Heart right ventricle (tissue), 16 donors: Measurements from ENCODE around the gene SMIM11. TPM values are rescaled to one million over a fixed set of nuclear protein-coding genes. Genes with fewer than 3 reads are reported as not detected.

Experiments
- ATAC-seq, 8 donors: fragments of 200-7000 bp; cut with Tn5 transposase; one replicate each; pipeline ENCODE4 v1.9.1; 2020; ENCODE audit warnings: mild to moderate bottlenecking in 8 of 8, moderate library complexity in 8 of 8, moderate number of reproducible peaks in 1 of 8
- DNase-seq, 2 donors: peaks; one replicate each; pipeline ENCODE4 v3.0.0-alpha.2; 2020
- H3K27ac ChIP-seq, 10 donors: fragments of 200-600 bp; sonication (generic) in 2 of 10; one replicate each; pipeline versions ENCODE4 v1.5.0 to v1.8.0; 2020 to 2022; ENCODE audit warnings: mild to moderate bottlenecking in 3 of 10
- H3K27me3 ChIP-seq, 7 donors: fragments of 200-600 bp; one replicate each; pipeline ENCODE4 v1.8.0; 2021 to 2022; ENCODE audit warnings: mild to moderate bottlenecking in 2 of 7
- H3K36me3 ChIP-seq, 9 donors: fragments of 200-600 bp; sonication (generic) in 1 of 9; one replicate each; pipeline versions ENCODE4 v1.5.0 to v1.8.0; 2020 to 2022; ENCODE audit warnings: mild to moderate bottlenecking in 2 of 9
- H3K4me1 ChIP-seq, 9 donors: fragments of 200-600 bp; sonication (generic) in 1 of 9; one replicate each; pipeline versions ENCODE4 v1.5.0 to v1.8.0; 2020 to 2022; ENCODE audit warnings: mild to moderate bottlenecking in 4 of 9
- H3K4me3 ChIP-seq, 10 donors: fragments of 200-600 bp; sonication (generic) in 2 of 10; one replicate each; pipeline versions ENCODE4 v1.5.0 to v1.8.0; 2020 to 2022; ENCODE audit warnings: mild to moderate bottlenecking in 7 of 10, moderate library complexity in 2 of 10
- H3K9me3 ChIP-seq, 11 donors: fragments of 200-600 bp in 10 of 11; sonication (generic) in 2 of 11; one replicate each; pipeline versions ENCODE4 v1.5.0 to v1.8.0; 2013 to 2022; ENCODE audit warnings: mild to moderate bottlenecking in 2 of 11, control low read depth in 1 of 11, moderate library complexity in 1 of 11
- WGBS, 2 donors: extraction: QIAGEN DNeasy Blood & Tissue Kit; methylation state at CpG; one replicate each; pipeline ENCODE4 v1.1.7; 2013; ENCODE audit warnings: inconsistent platforms in 1 of 2; 5-methylcytosine and 5-hydroxymethylcytosine counted together
- intact Hi-C, 10 donors: fragments of 100-400 bp; cut with DNase I; formaldehyde crosslinking; loops; one replicate each; pipeline versions ENCODE4 v1.11.1 to v1.14.2; 2022
- polyA plus RNA-seq, 2 donors: library from polyadenylated mRNA; stranded (reverse); fragments of 200-250 nt; gene quantifications; one replicate each; pipeline ENCODE4 v1.2.3, GENCODE V29; 2013
- total RNA-seq, 10 donors: library from RNA; stranded (reverse); fragmentation: NEBNext Ultra II Directional in 3 of 10; extraction: Animal tissue kit (Norgen Biotek cat#: 25700) in 3 of 10; gene quantifications; one replicate each; pipeline versions ENCODE4 v1.2.1 to v1.2.4, GENCODE V29; 2021 to 2023
- TF ChIP-seq, protein P1 (sequence below), 9 donors: fragments of 200-600 bp; sonication (generic) in 2 of 9; IDR thresholded peaks; one replicate each; pipeline versions ENCODE4 v1.5.0 to v1.8.0; 2021 to 2022; ENCODE audit warnings: antibody characterized with exemption in 9 of 9, mild to moderate bottlenecking in 5 of 9, moderate library complexity in 1 of 9
- donor health status: Arrhythmogenic right ventricular cardiomyopathy.
- donor health status: ischemic (EF 13 %, LVEDD 7.1; RV severe dilation, severe dysfunction).
- donor health status: healthy with polysubstance abuse.
- donor health status: DM: no; HTN: yes; CAD: no.
- donor health status: DM: no; HTN: no; CAD: no.
- donor health status: ischemic (EF 25% LVEDD 6.9; RV normal size, moderate dysfunction).
- donor health status: ischemic (EF 25% LVEDD 5.7; RV mildly dilated, moderate dysfunction).
- donor health status: healthy.
- donor health status: DM: yes; HTN: yes; CAD: no.
- donor health status: Ischemic cardiomyopathy.
- donor health status: ischemic (EF 35%, LVEDD 5.7; RV mildly dilated, moderate dysfunction).
- donor health status: nonischemic (EF 11% LVEDD 7.7; RV severe dilation, severe dysfunction).
- donor health status: DM: yes; HTN: yes; CAD: no.
- donor health status: PGD.
- donor health status: ischemic (EF 29% LVEDD 5.4; RV normal size, mild dysfunction).
- donor health status: nonischemic (EF 23%, LVEDD 6.1; RV moderate dilation, normal function).

Gene SMIM11
- total and polyA plus RNA-seq, 12 donors: 0.80 to 21.4 (median 5.9) TPM

DNA sequence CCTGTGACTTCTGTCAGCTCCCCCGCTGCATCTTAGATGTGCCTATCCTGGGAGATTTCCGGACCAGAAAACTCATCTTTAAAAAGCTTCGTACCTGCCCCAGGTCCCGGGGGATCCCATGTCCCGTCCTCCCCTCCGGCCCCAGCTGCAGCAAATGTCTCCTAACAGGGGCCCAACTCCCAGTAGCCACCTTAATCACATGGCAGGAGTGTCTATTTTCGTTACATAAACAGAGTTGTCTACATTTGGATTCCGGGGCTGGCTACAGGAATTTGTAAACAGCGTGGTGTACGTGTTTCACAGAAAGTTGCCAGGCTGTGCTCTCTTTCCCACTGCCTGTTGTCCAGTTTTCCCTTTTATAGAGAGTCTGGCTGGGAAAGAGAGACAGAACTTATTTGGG is 29.4 kb upstream of the SMIM11 start:
- H3K36me3 ChIP-seq: no peaks in the 10 kb centered on the region
- ATAC-seq: peak in 6 of 8 donors; percentile 12 to 46 (median 34)
- no peaks in the 10 kb centered on the region for H3K27me3 ChIP-seq
- peak overlapping the region in 1 of 10 donors; percentile 3 for H3K4me3 ChIP-seq
- TF ChIP-seq, protein P1, sequence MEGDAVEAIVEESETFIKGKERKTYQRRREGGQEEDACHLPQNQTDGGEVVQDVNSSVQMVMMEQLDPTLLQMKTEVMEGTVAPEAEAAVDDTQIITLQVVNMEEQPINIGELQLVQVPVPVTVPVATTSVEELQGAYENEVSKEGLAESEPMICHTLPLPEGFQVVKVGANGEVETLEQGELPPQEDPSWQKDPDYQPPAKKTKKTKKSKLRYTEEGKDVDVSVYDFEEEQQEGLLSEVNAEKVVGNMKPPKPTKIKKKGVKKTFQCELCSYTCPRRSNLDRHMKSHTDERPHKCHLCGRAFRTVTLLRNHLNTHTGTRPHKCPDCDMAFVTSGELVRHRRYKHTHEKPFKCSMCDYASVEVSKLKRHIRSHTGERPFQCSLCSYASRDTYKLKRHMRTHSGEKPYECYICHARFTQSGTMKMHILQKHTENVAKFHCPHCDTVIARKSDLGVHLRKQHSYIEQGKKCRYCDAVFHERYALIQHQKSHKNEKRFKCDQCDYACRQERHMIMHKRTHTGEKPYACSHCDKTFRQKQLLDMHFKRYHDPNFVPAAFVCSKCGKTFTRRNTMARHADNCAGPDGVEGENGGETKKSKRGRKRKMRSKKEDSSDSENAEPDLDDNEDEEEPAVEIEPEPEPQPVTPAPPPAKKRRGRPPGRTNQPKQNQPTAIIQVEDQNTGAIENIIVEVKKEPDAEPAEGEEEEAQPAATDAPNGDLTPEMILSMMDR (IDR thresholded peaks at IDR 0.05): no peak
- peaks cover 3 to 43% (median 10%) of the 10 kb centered on the region in 9 donors for H3K4me1 ChIP-seq
- H3K9me3 ChIP-seq: no peaks in the 10 kb centered on the region
- intact Hi-C loops: loop anchor here in 8 of 10 donors (5.0 kb wide), 6 partner anchors 144 to 424 kb away; partner anchors contain the start of genes MRPS6 (in 3 of the 8) and SLC5A3 (in 3 of the 8)
- 40 to 47% methylated on average over 10 of the region's 10 CpGs for WGBS, 2 donors
- peak overlapping the region in 9 of 10 donors; percentile 2 to 70 (median 47) for H3K27ac ChIP-seq
- DNase-seq: no peak

DNA sequence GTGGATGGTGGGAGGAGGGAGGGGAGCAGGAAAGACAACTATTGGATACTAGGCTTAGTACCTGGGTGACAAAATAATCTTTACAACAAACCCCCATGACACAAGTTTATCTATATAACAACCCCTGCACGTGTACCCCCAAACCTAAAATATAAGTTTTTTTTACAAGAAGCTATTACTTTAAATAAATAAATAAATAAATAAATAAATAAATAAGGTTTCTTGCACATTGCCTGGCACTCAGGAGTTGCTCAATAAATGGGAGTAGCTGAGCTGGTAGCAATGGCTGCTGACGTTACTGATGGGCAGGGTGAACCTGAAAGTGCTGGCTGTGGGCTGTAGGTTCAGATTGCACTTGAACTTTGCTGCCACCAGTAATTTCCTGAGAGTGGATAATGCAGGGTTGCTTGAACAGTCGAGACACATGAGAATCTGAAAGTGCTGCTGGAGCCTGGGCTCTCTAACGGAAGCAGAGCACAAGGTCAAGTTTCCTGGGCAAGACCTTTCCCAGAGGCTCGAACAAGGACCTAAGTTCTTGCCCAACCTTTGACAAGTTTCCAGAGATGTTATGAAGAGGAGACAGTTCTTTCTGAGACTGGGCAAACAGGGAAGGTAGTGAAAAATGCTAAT is 26.3 kb upstream of the SMIM11 start:
- TF ChIP-seq, protein P1 (IDR thresholded peaks at IDR 0.05): no peak
- Histone ChIP-seq H3K27ac (no peak overlapping the region), H3K27me3 (no peaks in the 10 kb centered on the region), H3K4me3 (no peak overlapping the region), H3K4me1 (peaks cover 3 to 44% (median 10%) of the 10 kb centered on the region in 9 donors), H3K36me3 (no peaks in the 10 kb centered on the region), H3K9me3 (no peaks in the 10 kb centered on the region)
- intact Hi-C loops: loop anchor here in 9 of 10 donors (2.0 to 5.0 kb wide), 9 partner anchors 147 to 427 kb away; partner anchors contain the start of genes MRPS6 (in 4 of the 9) and SLC5A3 (in 4 of the 9)
- no peak for ATAC-seq
- WGBS, 2 donors: 75 to 82% methylated on average over 5 of the region's 5 CpGs
- DNase-seq: no peak

DNA sequence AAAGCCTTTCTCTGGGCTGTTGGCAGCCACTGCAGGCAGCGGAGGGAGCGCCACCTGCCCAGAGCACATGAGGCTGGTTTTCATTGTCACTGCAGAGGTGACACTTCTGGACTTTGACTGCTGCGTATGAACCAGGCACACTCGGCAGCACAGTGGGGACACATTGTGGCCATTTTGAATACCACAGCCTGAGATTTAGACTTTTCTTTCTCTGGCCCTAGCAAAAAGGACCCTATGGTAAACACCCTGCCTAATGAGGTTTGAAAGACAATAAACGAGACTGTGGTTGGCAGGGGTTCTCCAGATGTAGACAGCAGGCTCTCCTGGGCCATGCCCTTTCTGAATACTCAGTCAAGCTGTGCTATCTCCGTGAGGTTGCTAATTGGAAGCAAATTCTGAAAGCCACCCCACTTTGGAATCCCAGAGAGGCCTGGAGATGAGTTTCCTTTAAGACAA is 23.5 kb upstream of the SMIM11 start:
- 23 to 32% methylated on average over 6 of the region's 6 CpGs for WGBS, 2 donors
- Histone ChIP-seq H3K27me3 (peaks cover 0 to 6% (median 0%) of the 10 kb centered on the region in 7 donors), H3K4me3 (no peak overlapping the region), H3K36me3 (no peaks in the 10 kb centered on the region), H3K9me3 (no peaks in the 10 kb centered on the region), H3K27ac (no peak overlapping the region), H3K4me1 (peaks cover 0 to 21% (median 5%) of the 10 kb centered on the region in 9 donors)
- peak; percentile 77 to 93 (median 80) for ATAC-seq
- peak; percentile 34 to 50 for DNase-seq
- TF ChIP-seq, protein P1 (IDR thresholded peaks at IDR 0.05): peak; percentile 55 to 82 (median 69)
- intact Hi-C loops: loop anchor here in 7 of 10 donors (1.0 to 2.0 kb wide), 3 partner anchors 427 to 429 kb away; no protein-coding TSS in a partner anchor

DNA sequence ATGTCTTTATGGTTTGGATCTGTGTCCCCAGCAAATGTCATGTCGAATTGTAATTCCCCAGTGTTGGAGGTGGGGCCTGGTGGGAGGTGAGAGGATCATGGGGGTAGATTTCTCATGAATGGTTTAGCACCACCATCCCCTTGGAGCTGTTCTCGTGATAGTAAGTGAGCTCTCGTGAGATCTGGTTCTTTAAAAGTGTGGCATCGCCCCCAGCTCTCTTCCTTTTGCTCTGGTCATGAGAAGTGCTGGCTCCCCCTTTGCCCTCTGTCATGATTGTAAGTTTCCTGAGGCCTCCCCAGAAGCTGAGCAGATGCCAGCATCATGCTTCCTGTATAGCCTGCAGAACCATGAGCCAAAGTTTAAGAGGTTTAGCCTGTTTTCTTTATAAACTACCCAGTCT is 22.8 kb upstream of the SMIM11 start:
- Histone ChIP-seq H3K4me3 (no peak overlapping the region), H3K36me3 (no peaks in the 10 kb centered on the region), H3K4me1 (peaks cover 0 to 13% (median 5%) of the 10 kb centered on the region in 9 donors), H3K27ac (no peak overlapping the region), H3K9me3 (peaks cover 0 to under 1% (median 0%) of the 10 kb centered on the region in 11 donors), H3K27me3 (peaks cover 0 to 6% (median 0%) of the 10 kb centered on the region in 7 donors)
- ATAC-seq (no peak), DNase-seq (no peak)
- 87 to 90% methylated on average over 4 of the region's 4 CpGs for WGBS, 2 donors
- TF ChIP-seq, protein P1 (IDR thresholded peaks at IDR 0.05): no peak
- intact Hi-C loops: no loop called here
